Activated B cell treated with CpG ODN at 0.5 μM for 24 hours (primary cell): ENCODE measurements around the gene ZEB2. TPM values are rescaled to one million over a fixed set of nuclear protein-coding genes. Genes with fewer than 3 reads are reported as not detected.

ENCODE experiments used
- ATAC-seq: fragments of 200-7000 bp; cut with Tn5 transposase; one replicate; pipeline ENCODE4 v1.10.0; 2021; ENCODE audit warnings: low read depth, mild to moderate bottlenecking, moderate library complexity
- CTCF ChIA-PET: fragments of 350-600 bp; sonication (Branson Sonifier 250); formaldehyde crosslinking; loops from one replicate; lab custom pipeline; 2021; ENCODE audit warnings: antibody characterized with exemption; lab: Charles Lee
- POLR2A ChIA-PET: fragments of 350-600 bp; sonication (Branson Sonifier 250); formaldehyde crosslinking; loops from one replicate; lab custom pipeline; 2021; ENCODE audit warnings: antibody characterized with exemption; lab: Charles Lee
- DNase-seq: peaks from one replicate; pipeline ENCODE4 v3.0.0; 2022
- H3K27ac Mint-ChIP-seq: one replicate; pipeline ENCODE4 v1.8.0; 2020; ENCODE audit warnings: mixed read lengths
- H3K27me3 Mint-ChIP-seq: one replicate; pipeline ENCODE4 v1.8.0; 2021; ENCODE audit warnings: mixed read lengths
- H3K36me3 Mint-ChIP-seq: one replicate; pipeline ENCODE4 v1.8.0; 2021; ENCODE audit warnings: low read depth, mixed read lengths
- H3K4me1 Mint-ChIP-seq: one replicate; pipeline ENCODE4 v1.8.0; 2021; ENCODE audit warnings: mixed read lengths
- H3K4me3 Mint-ChIP-seq: one replicate; pipeline ENCODE4 v1.8.0; 2020; ENCODE audit warnings: mild to moderate bottlenecking, mixed read lengths
- H3K9me3 Mint-ChIP-seq: one replicate; pipeline ENCODE4 v1.8.0; 2020; ENCODE audit warnings: mixed read lengths
- intact Hi-C: fragments of 100-400 bp; cut with micrococcal nuclease; formaldehyde crosslinking; loops from one replicate; pipeline ENCODE4 v1.15.1; 2024
- total RNA-seq: library from RNA; stranded (reverse); gene quantifications from 2 replicates; pipeline ENCODE4 v1.2.3, GENCODE V29; 2022
- TF ChIP-seq, protein P1 (sequence below): fragments of 200-600 bp; IDR thresholded peaks from one replicate; pipeline ENCODE4 v1.8.0; 2022; ENCODE audit warnings: antibody characterized with exemption, mild to moderate bottlenecking

Gene ZEB2
- total RNA-seq, 1 donor from 2014 or later: 200 TPM

DNA sequence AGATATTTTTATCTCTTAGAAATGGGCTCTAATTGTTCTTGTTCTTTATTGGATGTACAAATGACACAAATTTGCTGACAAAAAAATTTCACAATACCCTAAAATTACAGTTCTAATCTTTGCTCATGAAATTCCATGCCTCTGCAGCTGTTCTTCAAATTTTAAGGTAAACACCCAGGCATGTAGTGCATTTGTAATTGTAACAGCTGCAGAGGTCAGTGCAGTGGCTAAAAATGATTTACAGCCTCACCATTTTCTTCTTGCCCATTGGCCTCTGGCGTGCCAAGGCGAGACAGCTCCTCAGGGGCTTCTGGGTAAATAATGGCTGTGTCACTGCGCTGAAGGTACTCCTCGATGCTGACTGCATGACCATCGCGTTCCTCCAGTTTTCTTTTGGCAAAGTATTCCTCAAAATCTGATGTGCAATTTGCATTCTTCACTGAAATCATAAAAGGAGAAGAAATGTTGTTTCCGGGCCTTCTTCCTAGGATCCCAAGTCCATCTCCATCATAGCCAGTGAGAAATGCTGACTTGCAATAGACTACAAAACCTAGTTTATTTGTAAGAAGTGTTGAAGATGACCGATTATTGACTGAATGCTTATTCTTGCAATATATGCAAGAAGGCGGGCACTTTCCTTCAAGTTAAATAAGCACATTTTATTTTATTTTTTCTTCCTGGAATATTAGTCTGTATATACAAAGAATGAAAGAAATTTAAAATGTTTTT lies 115.2 kb downstream of the ZEB2 start:
- TF ChIP-seq, protein P1, sequence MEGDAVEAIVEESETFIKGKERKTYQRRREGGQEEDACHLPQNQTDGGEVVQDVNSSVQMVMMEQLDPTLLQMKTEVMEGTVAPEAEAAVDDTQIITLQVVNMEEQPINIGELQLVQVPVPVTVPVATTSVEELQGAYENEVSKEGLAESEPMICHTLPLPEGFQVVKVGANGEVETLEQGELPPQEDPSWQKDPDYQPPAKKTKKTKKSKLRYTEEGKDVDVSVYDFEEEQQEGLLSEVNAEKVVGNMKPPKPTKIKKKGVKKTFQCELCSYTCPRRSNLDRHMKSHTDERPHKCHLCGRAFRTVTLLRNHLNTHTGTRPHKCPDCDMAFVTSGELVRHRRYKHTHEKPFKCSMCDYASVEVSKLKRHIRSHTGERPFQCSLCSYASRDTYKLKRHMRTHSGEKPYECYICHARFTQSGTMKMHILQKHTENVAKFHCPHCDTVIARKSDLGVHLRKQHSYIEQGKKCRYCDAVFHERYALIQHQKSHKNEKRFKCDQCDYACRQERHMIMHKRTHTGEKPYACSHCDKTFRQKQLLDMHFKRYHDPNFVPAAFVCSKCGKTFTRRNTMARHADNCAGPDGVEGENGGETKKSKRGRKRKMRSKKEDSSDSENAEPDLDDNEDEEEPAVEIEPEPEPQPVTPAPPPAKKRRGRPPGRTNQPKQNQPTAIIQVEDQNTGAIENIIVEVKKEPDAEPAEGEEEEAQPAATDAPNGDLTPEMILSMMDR: no peak
- no peaks in the 10 kb centered on the region for H3K27me3 Mint-ChIP-seq
- ATAC-seq: no peak
- no peak for DNase-seq
- H3K4me1 Mint-ChIP-seq: peaks cover 30% of the 10 kb centered on the region
- POLR2A ChIA-PET: interaction anchor here (0.6 kb wide), 1 partner anchor 111 kb away, joined by 5 read pairs; no protein-coding TSS in a partner anchor
- intact Hi-C loops: loop anchor here (10.0 kb wide), 1 partner anchor 470 kb away; no protein-coding TSS in a partner anchor
- H3K4me3 Mint-ChIP-seq: no peak overlapping the region
- no peak overlapping the region for H3K27ac Mint-ChIP-seq
- H3K36me3 Mint-ChIP-seq: peaks cover 90% of the 10 kb centered on the region
- no peaks in the 10 kb centered on the region for H3K9me3 Mint-ChIP-seq
- CTCF ChIA-PET: interaction anchor here (0.7 kb wide), 1 partner anchor 262 kb away, joined by 3 read pairs; no protein-coding TSS in a partner anchor

DNA sequence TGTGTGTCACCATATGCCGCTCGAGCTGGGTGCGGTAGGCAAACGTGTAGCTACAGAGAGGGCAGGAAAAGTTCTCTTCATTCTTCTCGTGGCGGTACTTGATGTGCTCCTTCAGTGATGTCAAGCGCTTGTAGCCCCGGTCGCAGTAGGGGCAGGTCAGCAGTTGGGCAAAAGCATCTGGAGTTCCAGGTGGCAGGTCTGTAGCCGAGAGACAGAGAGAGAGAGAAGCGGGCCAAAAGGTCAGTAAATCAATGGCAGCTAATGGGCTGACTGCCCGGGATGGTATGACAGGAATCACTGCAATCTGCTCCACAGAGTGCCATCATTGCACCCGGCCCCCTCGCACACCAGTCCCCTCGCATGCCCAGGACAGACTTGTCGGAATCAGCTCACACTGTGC lies 116.0 kb downstream of the ZEB2 start:
- intact Hi-C loops: loop anchor here (10.0 kb wide), 1 partner anchor 469 kb away; no protein-coding TSS in a partner anchor
- ATAC-seq (no peak), DNase-seq (no peak)
- peaks cover 30% of the 10 kb centered on the region for H3K4me1 Mint-ChIP-seq
- ChIA-PET CTCF (interaction anchor here (0.7 to 0.9 kb wide), 2 partner anchors 116 to 262 kb away, joined by 3 read pairs; partner anchors contain the start of gene ZEB2), POLR2A (interaction anchor here (0.6 kb wide), 1 partner anchor 112 kb away, joined by 5 read pairs; no protein-coding TSS in a partner anchor)
- no peak overlapping the region for H3K4me3 Mint-ChIP-seq
- H3K9me3 Mint-ChIP-seq: no peaks in the 10 kb centered on the region
- TF ChIP-seq, protein P1: no peak
- no peaks in the 10 kb centered on the region for H3K27me3 Mint-ChIP-seq
- peak overlapping the region; percentile 0 for H3K27ac Mint-ChIP-seq
- H3K36me3 Mint-ChIP-seq: peaks cover 90% of the 10 kb centered on the region

DNA sequence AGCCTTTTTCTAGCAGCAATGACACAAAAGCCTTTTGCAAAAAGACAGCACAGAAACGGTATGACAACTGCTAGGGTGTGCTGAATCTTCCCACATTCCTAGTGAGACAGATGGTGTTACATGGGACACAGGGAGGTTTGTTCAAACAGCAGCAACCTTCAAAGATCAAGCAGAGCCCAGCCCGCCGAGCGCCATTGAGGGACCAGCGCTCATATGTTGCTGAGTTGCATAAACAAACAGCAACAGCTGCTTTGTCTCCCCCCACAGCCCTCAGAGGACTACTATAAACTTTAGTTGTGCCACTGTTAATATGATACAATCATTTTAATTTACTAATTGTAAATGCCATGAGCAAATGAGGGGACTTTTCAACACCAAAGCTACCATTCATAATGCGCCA lies 117.7 kb downstream of the ZEB2 start:
- DNase-seq: no peak
- POLR2A ChIA-PET: no interaction called here
- Mint-ChIP-seq H3K4me1 (peaks cover 21% of the 10 kb centered on the region), H3K27me3 (no peaks in the 10 kb centered on the region), H3K27ac (peak overlapping the region; percentile 1), H3K36me3 (peaks cover 88% of the 10 kb centered on the region), H3K9me3 (no peaks in the 10 kb centered on the region), H3K4me3 (no peak overlapping the region)
- TF ChIP-seq, protein P1: no peak
- CTCF ChIA-PET: no interaction called here
- intact Hi-C loops: loop anchor here (10.0 kb wide), 1 partner anchor 467 kb away; no protein-coding TSS in a partner anchor
- ATAC-seq: no peak

DNA sequence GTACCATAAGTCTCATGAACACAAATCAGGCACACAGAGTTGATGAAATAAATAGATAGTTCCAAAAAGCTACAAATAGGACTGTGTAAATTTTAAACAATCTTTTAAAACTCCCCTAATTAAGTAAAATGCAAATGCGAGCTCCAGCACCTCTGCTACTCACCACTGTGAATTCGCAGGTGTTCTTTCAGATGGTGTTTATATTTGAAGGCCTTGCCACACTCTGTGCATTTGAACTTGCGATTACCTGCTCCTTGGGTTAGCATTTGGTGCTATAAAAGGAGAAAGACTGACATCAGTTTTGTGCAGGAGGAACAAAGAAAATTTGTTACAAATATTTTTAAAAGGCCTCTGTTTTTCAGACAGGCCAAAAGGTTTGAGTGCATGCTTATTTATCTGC lies 118.9 kb downstream of the ZEB2 start:
- DNase-seq (no peak), ATAC-seq (no peak)
- POLR2A ChIA-PET: no interaction called here
- intact Hi-C loops: loop anchor here (10.0 kb wide), 1 partner anchor 466 kb away; no protein-coding TSS in a partner anchor
- Mint-ChIP-seq H3K27me3 (no peaks in the 10 kb centered on the region), H3K36me3 (peaks cover 90% of the 10 kb centered on the region), H3K9me3 (no peaks in the 10 kb centered on the region), H3K4me1 (peaks cover 14% of the 10 kb centered on the region), H3K27ac (no peak overlapping the region), H3K4me3 (no peak overlapping the region)
- TF ChIP-seq, protein P1: no peak
- CTCF ChIA-PET: no interaction called here

DNA sequence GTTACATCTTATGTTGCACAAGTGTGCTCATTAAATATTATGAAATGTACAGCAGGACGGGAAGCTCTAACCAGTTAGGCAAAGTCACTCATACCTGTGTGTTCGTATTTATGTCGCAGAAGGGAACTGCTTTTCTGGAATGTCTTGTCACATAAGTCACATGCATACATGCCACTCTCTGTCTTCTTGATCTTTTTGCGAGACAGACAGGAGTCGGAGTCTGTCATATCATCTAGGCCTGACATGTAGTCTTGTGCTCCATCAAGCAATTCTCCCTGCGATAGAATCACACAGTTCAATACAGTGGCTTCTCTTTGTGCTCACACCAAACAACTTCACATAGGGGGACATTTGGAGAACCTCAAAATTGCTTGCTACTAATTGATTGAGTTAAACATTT lies 123.6 kb downstream of the ZEB2 start:
- ChIA-PET CTCF (no interaction called here), POLR2A (no interaction called here)
- peaks cover 3% of the 10 kb centered on the region for H3K4me1 Mint-ChIP-seq
- intact Hi-C loops: no loop called here
- TF ChIP-seq, protein P1: no peak
- H3K36me3 Mint-ChIP-seq: peaks cover 67% of the 10 kb centered on the region
- H3K27me3 Mint-ChIP-seq: no peaks in the 10 kb centered on the region
- no peak for DNase-seq
- H3K9me3 Mint-ChIP-seq: no peaks in the 10 kb centered on the region
- no peak overlapping the region for H3K4me3 Mint-ChIP-seq
- ATAC-seq: no peak
- H3K27ac Mint-ChIP-seq: no peak overlapping the region
